ENCODE results near the gene BUB1.

GRCh38 chr2:110718382-110718781 lies 40.5 kb upstream of the BUB1 start:
- no peak for TF ChIP-seq POLR2AphosphoS5 (IDR thresholded peaks at IDR 0.05)
- TF ChIP-seq, protein P1, sequence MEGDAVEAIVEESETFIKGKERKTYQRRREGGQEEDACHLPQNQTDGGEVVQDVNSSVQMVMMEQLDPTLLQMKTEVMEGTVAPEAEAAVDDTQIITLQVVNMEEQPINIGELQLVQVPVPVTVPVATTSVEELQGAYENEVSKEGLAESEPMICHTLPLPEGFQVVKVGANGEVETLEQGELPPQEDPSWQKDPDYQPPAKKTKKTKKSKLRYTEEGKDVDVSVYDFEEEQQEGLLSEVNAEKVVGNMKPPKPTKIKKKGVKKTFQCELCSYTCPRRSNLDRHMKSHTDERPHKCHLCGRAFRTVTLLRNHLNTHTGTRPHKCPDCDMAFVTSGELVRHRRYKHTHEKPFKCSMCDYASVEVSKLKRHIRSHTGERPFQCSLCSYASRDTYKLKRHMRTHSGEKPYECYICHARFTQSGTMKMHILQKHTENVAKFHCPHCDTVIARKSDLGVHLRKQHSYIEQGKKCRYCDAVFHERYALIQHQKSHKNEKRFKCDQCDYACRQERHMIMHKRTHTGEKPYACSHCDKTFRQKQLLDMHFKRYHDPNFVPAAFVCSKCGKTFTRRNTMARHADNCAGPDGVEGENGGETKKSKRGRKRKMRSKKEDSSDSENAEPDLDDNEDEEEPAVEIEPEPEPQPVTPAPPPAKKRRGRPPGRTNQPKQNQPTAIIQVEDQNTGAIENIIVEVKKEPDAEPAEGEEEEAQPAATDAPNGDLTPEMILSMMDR (IDR thresholded peaks at IDR 0.05), result no peak

Data from gastroesophageal sphincter (tissue), 3 donors.